B cell (primary cell): ENCODE measurements around the gene HPS1. TPM values are rescaled to one million over a fixed set of nuclear protein-coding genes. Genes with fewer than 3 reads are reported as not detected.

Source experiments
- ATAC-seq: fragments of 200-7000 bp; cut with Tn5 transposase; one replicate; pipeline ENCODE4 v1.10.0; 2021; ENCODE audit warnings: low read depth, mild to moderate bottlenecking, moderate number of reproducible peaks, moderate library complexity
- CTCF ChIA-PET: fragments of 350-600 bp; sonication (Branson Sonifier 250); formaldehyde crosslinking; loops from one replicate; lab custom pipeline; 2021; ENCODE audit warnings: antibody characterized with exemption, inconsistent platforms; lab: Charles Lee
- POLR2A ChIA-PET: fragments of 350-600 bp; sonication (Branson Sonifier 250); formaldehyde crosslinking; loops from one replicate; lab custom pipeline; 2021; ENCODE audit warnings: antibody characterized with exemption; lab: Charles Lee
- DNase-seq: peaks from one replicate; pipeline ENCODE4 v3.0.0; 2013
- H2AFZ ChIP-seq: 2 replicates; pipeline ENCODE4 v1.6.1; 2012; ENCODE audit warnings: mild to moderate bottlenecking, low read depth, low read length; ENCODE audit not compliant: insufficient read depth, poor library complexity, severe bottlenecking
- H3K27ac ChIP-seq, 2 donors: 1 replicate in 1 of 2; 2 replicates in 1 of 2; pipeline ENCODE4 v1.5.1; 2012 to 2013; ENCODE audit warnings: low read length in 2 of 2, mild to moderate bottlenecking in 2 of 2, moderate library complexity in 1 of 2
- H3K27me3 ChIP-seq, 4 experiments: fragments of 200-600 bp in 1 of 4; sonication (generic) in 1 of 4; replicated peaks in 1 of 4; 1 replicate in 2 of 4; 2 replicates in 2 of 4; pipeline versions ENCODE4 v1.6.1 to v1.7.0; 2013 to 2016; ENCODE audit warnings: low read length in 3 of 4, mild to moderate bottlenecking in 2 of 4, mixed read lengths in 1 of 4, moderate library complexity in 1 of 4; ENCODE audit not compliant: insufficient read depth in 4 of 4, control insufficient read depth in 3 of 4; ENCODE audit errors: control extremely low read depth in 1 of 4
- H3K36me3 ChIP-seq, 2 experiments: replicated peaks in 1 of 2; 1 replicate in 1 of 2; 2 replicates in 1 of 2; pipeline versions ENCODE4 v1.6.1 to v1.7.1; 2013; ENCODE audit warnings: low read length in 1 of 2; ENCODE audit not compliant: insufficient read depth in 2 of 2, control insufficient read depth in 1 of 2; ENCODE audit errors: control extremely low read depth in 1 of 2, extremely low read depth in 1 of 2
- H3K4me1 ChIP-seq, 2 donors: fragments of 200-600 bp in 1 of 2; sonication (generic) in 1 of 2; 1 replicate in 1 of 2; 2 replicates in 1 of 2; pipeline versions ENCODE4 v1.5.1 to v1.6.1; 2013 to 2017; ENCODE audit warnings: low read length in 2 of 2; ENCODE audit not compliant: control insufficient read depth in 2 of 2, insufficient read depth in 2 of 2
- H3K4me2 ChIP-seq: replicated peaks from 2 replicates; pipeline ENCODE3; 2012; ENCODE audit warnings: mild to moderate bottlenecking, low read depth, low read length; ENCODE audit not compliant: poor library complexity, severe bottlenecking
- H3K4me3 ChIP-seq, 5 experiments: fragments of 200-600 bp in 1 of 5; sonication (generic) in 1 of 5; 1 replicate in 3 of 5; 2 replicates in 2 of 5; pipeline versions ENCODE4 v1.5.1 to v1.7.0; 2011 to 2016; ENCODE audit warnings: low read length in 4 of 5, mild to moderate bottlenecking in 4 of 5, low read depth in 2 of 5, control low read depth in 1 of 5, moderate library complexity in 1 of 5; ENCODE audit not compliant: insufficient read depth in 1 of 5; ENCODE audit errors: control extremely low read depth in 1 of 5, extremely low read depth in 1 of 5
- H3K79me2 ChIP-seq: fragments of 200-600 bp; sonication (generic); one replicate; pipeline ENCODE4 v1.6.0; 2016; ENCODE audit warnings: low read length; ENCODE audit not compliant: control insufficient read depth, insufficient read depth
- H3K9ac ChIP-seq: fragments of 200-600 bp; sonication (generic); 2 replicates; pipeline ENCODE4 v1.6.1; 2017; ENCODE audit warnings: mild to moderate bottlenecking, low read length, moderate library complexity
- H3K9me3 ChIP-seq, 3 donors: one replicate each; pipeline versions ENCODE4 v1.6.1 to v1.7.1; 2013; ENCODE audit warnings: low read length in 2 of 3; ENCODE audit not compliant: control insufficient read depth in 2 of 3, insufficient read depth in 1 of 3; ENCODE audit errors: control extremely low read depth in 1 of 3
- H4K20me1 ChIP-seq: 2 replicates; pipeline ENCODE4 v1.6.0; 2012; ENCODE audit warnings: mild to moderate bottlenecking, low read length; ENCODE audit not compliant: insufficient read depth, control insufficient read depth, poor library complexity, severe bottlenecking
- H3K27ac Mint-ChIP-seq: one replicate; pipeline ENCODE4 v1.8.0; 2021; ENCODE audit warnings: mixed read lengths
- H3K27me3 Mint-ChIP-seq: one replicate; pipeline ENCODE4 v1.8.0; 2021; ENCODE audit warnings: mixed read lengths
- H3K4me1 Mint-ChIP-seq: one replicate; pipeline ENCODE4 v1.8.0; 2021; ENCODE audit warnings: mixed read lengths
- H3K4me3 Mint-ChIP-seq: one replicate; pipeline ENCODE4 v1.8.0; 2021; ENCODE audit warnings: mixed read lengths
- H3K9me3 Mint-ChIP-seq: one replicate; pipeline ENCODE4 v1.8.0; 2022; ENCODE audit warnings: mixed read lengths; ENCODE audit not compliant: insufficient read depth
- CTCF ChIP-seq: fragments of 200-600 bp; IDR thresholded peaks from one replicate; pipeline ENCODE4 v1.8.0; 2022; ENCODE audit warnings: antibody characterized with exemption, mild to moderate bottlenecking
- EZH2 ChIP-seq: IDR thresholded peaks from 2 replicates; pipeline ENCODE4 v1.6.1; 2012; ENCODE audit warnings: borderline replicate concordance, low read depth, mild to moderate bottlenecking, moderate library complexity, low read length; ENCODE audit not compliant: insufficient read depth, poor library complexity, severe bottlenecking
- WGBS: methylation state at CpG from one replicate; pipeline ENCODE4 v1.1.5; 2013; ENCODE audit warnings: missing lambda C conversion rate; ENCODE audit not compliant: insufficient coverage; 5-methylcytosine and 5-hydroxymethylcytosine counted together
- intact Hi-C: fragments of 100-400 bp; cut with micrococcal nuclease; formaldehyde crosslinking; loops from one replicate; pipeline ENCODE4 v1.10.0; 2022
- polyA plus RNA-seq: library from polyadenylated mRNA; depleted of rRNA; stranded (reverse); fragments of >200 nt; gene quantifications from 2 replicates; pipeline ENCODE4 v1.2.3, GENCODE V29; 2012
- total RNA-seq, 2 donors: library from RNA; stranded (reverse); fragments of 120-200 nt in 1 of 2; gene quantifications; 1 replicate in 1 of 2; 2 replicates in 1 of 2; pipeline versions ENCODE4 v1.2.3 to v1.2.4, GENCODE V29; 2013 to 2022

HPS1 gene
- total and polyA plus RNA-seq, 2 donors (not counting 1 experiment from before 2014, with no cell fraction given), result 125 to 196 TPM

GRCh38 chr10:98488669-98489430 is 42.1 kb upstream of the HPS1 start:
- no peak overlapping the region for H3K4me3 Mint-ChIP-seq
- no peaks in the 10 kb centered on the region for H3K79me2 ChIP-seq
- intact Hi-C loops, result no loop called here
- DNase-seq, result no peak
- H3K9me3 Mint-ChIP-seq, result no peaks in the 10 kb centered on the region
- peaks cover 0 to 11% (median 2%) of the 10 kb centered on the region in 4 experiments for H3K27me3 ChIP-seq
- no peak overlapping the region for H3K27ac Mint-ChIP-seq
- no peak overlapping the region for H2AFZ ChIP-seq
- WGBS, result no CpG with 5 or more reads among the region's 1 CpG
- H3K4me1 ChIP-seq, result no peaks in the 10 kb centered on the region
- H3K27ac ChIP-seq, result no peak overlapping the region
- ATAC-seq, result no peak
- POLR2A ChIA-PET, result no interaction called here
- no peaks in the 10 kb centered on the region for H4K20me1 ChIP-seq
- peaks cover 14% of the 10 kb centered on the region for H3K27me3 Mint-ChIP-seq
- no peak for TF ChIP-seq EZH2
- TF ChIP-seq CTCF, result no peak
- H3K9me3 ChIP-seq, result peaks cover 0 to 3% (median 0%) of the 10 kb centered on the region in 3 donors
- H3K4me1 Mint-ChIP-seq, result no peaks in the 10 kb centered on the region
- no peak overlapping the region for H3K4me3 ChIP-seq
- no peak overlapping the region for H3K9ac ChIP-seq
- no peaks in the 10 kb centered on the region for H3K36me3 ChIP-seq
- no peak overlapping the region for H3K4me2 ChIP-seq
- CTCF ChIA-PET, result interaction anchor here (1.3 kb wide), 1 partner anchor 22 kb away, joined by 4 read pairs; no protein-coding TSS in a partner anchor

GRCh38 chr10:98487649-98488048 is 40.9 kb upstream of the HPS1 start:
- Histone ChIP-seq H3K4me3 (no peak overlapping the region), H3K4me2 (no peak overlapping the region), H3K9ac (no peak overlapping the region), H3K27ac (no peak overlapping the region), H3K4me1 (no peaks in the 10 kb centered on the region), H4K20me1 (no peaks in the 10 kb centered on the region), H3K36me3 (no peaks in the 10 kb centered on the region), H3K79me2 (no peaks in the 10 kb centered on the region), H3K27me3 (peaks cover 0 to 11% (median 2%) of the 10 kb centered on the region in 4 experiments), H2AFZ (no peak overlapping the region), H3K9me3 (peaks cover 0 to 3% (median 0%) of the 10 kb centered on the region in 3 donors)
- Mint-ChIP-seq H3K4me3 (no peak overlapping the region), H3K9me3 (no peaks in the 10 kb centered on the region), H3K27ac (no peak overlapping the region), H3K4me1 (peaks cover under 1% of the 10 kb centered on the region), H3K27me3 (peaks cover 14% of the 10 kb centered on the region)
- ChIA-PET POLR2A (no interaction called here), CTCF (no interaction called here)
- intact Hi-C loops, result no loop called here
- 83% methylated on average over 2 of the region's 3 CpGs for WGBS
- TF ChIP-seq EZH2 (no peak), CTCF (no peak)
- no peak for DNase-seq
- ATAC-seq, result no peak
